Transverse colon (tissue), 4 donors: ENCODE data around the gene PLCG2. TPM values are rescaled to one million over a fixed set of nuclear protein-coding genes. Genes with fewer than 3 reads are reported as not detected.
"Not testable (repeated sequence)": the region's sequence is repeated elsewhere in the genome, so short reads cannot be mapped to it uniquely, and the experiment has no call there.

ENCODE experiments used
- DNase-seq: peaks from one replicate; pipeline ENCODE4 v3.0.0-alpha.2; 2019
- H3K27ac ChIP-seq, 4 donors: fragments of 200-600 bp; sonication (generic); 2 replicates each; pipeline ENCODE4 v1.5.1; 2016 to 2018; ENCODE audit warnings: inconsistent platforms in 4 of 4
- H3K27me3 ChIP-seq: fragments of 200-600 bp; sonication (generic); 2 replicates; pipeline ENCODE4 v1.5.1; 2017; ENCODE audit warnings: inconsistent platforms
- H3K36me3 ChIP-seq, 4 donors: fragments of 200-600 bp; sonication (generic); 2 replicates each; pipeline ENCODE4 v1.5.1; 2017 to 2019; ENCODE audit warnings: inconsistent platforms in 4 of 4
- H3K4me1 ChIP-seq, 4 donors: fragments of 200-600 bp; sonication (generic); 2 replicates each; pipeline ENCODE4 v1.5.1; 2017 to 2020; ENCODE audit warnings: inconsistent platforms in 4 of 4
- H3K4me3 ChIP-seq, 4 donors: fragments of 200-600 bp; sonication (generic); 1 replicate in 1 of 4; 2 replicates in 3 of 4; pipeline versions ENCODE4 v1.5.1 to v1.6.1; 2017 to 2019; ENCODE audit warnings: inconsistent platforms in 4 of 4
- H3K9me3 ChIP-seq, 2 donors: fragments of 200-600 bp; sonication (generic); 2 replicates each; pipeline ENCODE4 v1.5.1; 2017 to 2019; ENCODE audit warnings: inconsistent platforms in 2 of 2
- CTCF ChIP-seq, 5 experiments: fragments of 200-600 bp in 3 of 5; fragments of 450-650 bp in 2 of 5; sonication (generic) in 3 of 5; IDR thresholded peaks; 1 replicate in 2 of 5; 2 replicates in 3 of 5; pipeline ENCODE4 v1.5.1; 2016 to 2017; ENCODE audit warnings: antibody characterized with exemption in 5 of 5, inconsistent platforms in 3 of 5, mild to moderate bottlenecking in 2 of 5, moderate library complexity in 1 of 5
- EP300 ChIP-seq: sonication (generic); formaldehyde crosslinking; IDR thresholded peaks from one replicate; pipeline ENCODE4 v1.6.1; 2017; ENCODE audit warnings: antibody characterized with exemption, low read depth
- POLR2A ChIP-seq: fragments of 450-650 bp; IDR thresholded peaks from one replicate; pipeline ENCODE4 v1.6.1; 2016; ENCODE audit warnings: antibody characterized with exemption, mild to moderate bottlenecking, moderate library complexity
- POLR2AphosphoS5 ChIP-seq, 3 donors: sonication (generic); formaldehyde crosslinking; IDR thresholded peaks; one replicate each; pipeline ENCODE4 v1.6.1; 2016; ENCODE audit warnings: antibody characterized with exemption in 3 of 3
- WGBS, 2 donors: methylation state at CpG; one replicate each; pipeline ENCODE4 v1.1.5; 2018; ENCODE audit warnings: low coverage in 1 of 2; 5-methylcytosine and 5-hydroxymethylcytosine counted together
- in situ Hi-C, 4 donors: fragments of 200-750 bp; cut with MboI; loops; one replicate each; pipeline versions ENCODE4 v1.15.0 to v1.15.1; 2017; ENCODE audit warnings: low sequenced_read_pairs in 3 of 4, low pct_ligation_motif_present in 1 of 4, low pct_unique_long_range_greater_than_20kb in 1 of 4
- intact Hi-C: fragments of 100-400 bp; cut with DNase I; formaldehyde crosslinking; loops from one replicate; pipeline ENCODE4 v1.15.1; 2023; ENCODE audit warnings: low total_unique reads
- total RNA-seq, 4 donors: library from RNA; depleted of rRNA; stranded (reverse); fragments of >200 nt; gene quantifications; one replicate each; pipeline ENCODE4 v1.1.0, GENCODE V29; 2016

PLCG2 gene
- total RNA-seq, 4 donors from 2014 or later: 9.0 to 65.9 (median 28.6) TPM

GRCh38 chr16:81932668-81933067, 153.6 kb downstream of the PLCG2 start:
- intact Hi-C loops (no loop called here), in situ Hi-C loops (loop anchor here in 3 of 4 donors (25.0 kb wide), 1 partner anchor 305 kb away; no protein-coding TSS in a partner anchor)
- WGBS, 2 donors: 90% methylated on average over 4 of the region's 4 CpGs; no CpG with 5 or more reads in 1 of the 2 donors
- Histone ChIP-seq H3K4me1 (no peaks in the 10 kb centered on the region), H3K9me3 (no peaks in the 10 kb centered on the region), H3K27ac (no peak overlapping the region), H3K36me3 (no peaks in the 10 kb centered on the region), H3K4me3 (no peak overlapping the region), H3K27me3 (no peaks in the 10 kb centered on the region)
- TF ChIP-seq POLR2A (no peak), EP300 (no peak), POLR2AphosphoS5 (IDR thresholded peaks at IDR 0.05) (no peak), CTCF (IDR thresholded peaks at IDR 0.05) (no peak)
- DNase-seq: no peak

DNA sequence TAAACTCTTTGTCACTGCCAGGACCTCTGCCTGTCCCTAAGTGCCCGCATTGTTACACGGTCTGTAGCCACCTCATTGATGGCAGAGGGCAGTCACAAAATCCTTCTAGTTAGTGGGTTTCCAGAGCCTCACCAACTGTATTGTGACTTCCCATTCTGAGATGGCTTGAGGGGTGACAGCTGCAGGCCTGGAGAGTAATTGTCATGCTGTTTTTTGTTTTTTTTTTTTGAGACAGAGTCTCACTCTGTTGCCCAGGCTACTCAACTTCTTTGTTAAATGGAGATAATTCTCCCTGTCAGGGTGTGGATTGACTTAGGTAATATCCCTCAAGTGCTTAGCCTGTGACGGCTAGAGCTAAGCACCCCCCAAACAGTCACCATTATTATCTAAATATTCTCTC, 154.3 kb downstream of the PLCG2 start:
- no peaks in the 10 kb centered on the region for H3K9me3 ChIP-seq
- DNase-seq: no peak
- H3K4me3 ChIP-seq: no peak overlapping the region
- H3K36me3 ChIP-seq: no peaks in the 10 kb centered on the region
- TF ChIP-seq CTCF (IDR thresholded peaks at IDR 0.05) (no peak), POLR2AphosphoS5 (IDR thresholded peaks at IDR 0.05) (no peak), POLR2A (no peak), EP300 (no peak)
- 97 to 100% methylated on average over 1 to 3 of the region's 3 CpGs for WGBS, 2 donors
- in situ Hi-C loops: loop anchor here in 3 of 4 donors (25.0 kb wide), 1 partner anchor 304 kb away; no protein-coding TSS in a partner anchor
- no peak overlapping the region for H3K27ac ChIP-seq
- H3K4me1 ChIP-seq: no peaks in the 10 kb centered on the region
- no peaks in the 10 kb centered on the region for H3K27me3 ChIP-seq
- intact Hi-C loops: no loop called here

- intact Hi-C loops: loop anchor here (2.0 kb wide), 1 partner anchor 16 kb away; no protein-coding TSS in a partner anchor
- in situ Hi-C loops: loop anchor here in 3 of 4 donors (25.0 kb wide), 1 partner anchor 303 kb away; no protein-coding TSS in a partner anchor
- H3K27ac ChIP-seq, H3K27me3 ChIP-seq, H3K4me3 ChIP-seq, DNase-seq, H3K36me3 ChIP-seq, H3K9me3 ChIP-seq, H3K4me1 ChIP-seq: not testable (repeated sequence)
- 79 to 90% methylated on average over 5 to 6 of the region's 6 CpGs for WGBS, 2 donors
Observed at GRCh38 chr16:81934711-81935110, 155.6 kb downstream of the PLCG2 start.

DNA sequence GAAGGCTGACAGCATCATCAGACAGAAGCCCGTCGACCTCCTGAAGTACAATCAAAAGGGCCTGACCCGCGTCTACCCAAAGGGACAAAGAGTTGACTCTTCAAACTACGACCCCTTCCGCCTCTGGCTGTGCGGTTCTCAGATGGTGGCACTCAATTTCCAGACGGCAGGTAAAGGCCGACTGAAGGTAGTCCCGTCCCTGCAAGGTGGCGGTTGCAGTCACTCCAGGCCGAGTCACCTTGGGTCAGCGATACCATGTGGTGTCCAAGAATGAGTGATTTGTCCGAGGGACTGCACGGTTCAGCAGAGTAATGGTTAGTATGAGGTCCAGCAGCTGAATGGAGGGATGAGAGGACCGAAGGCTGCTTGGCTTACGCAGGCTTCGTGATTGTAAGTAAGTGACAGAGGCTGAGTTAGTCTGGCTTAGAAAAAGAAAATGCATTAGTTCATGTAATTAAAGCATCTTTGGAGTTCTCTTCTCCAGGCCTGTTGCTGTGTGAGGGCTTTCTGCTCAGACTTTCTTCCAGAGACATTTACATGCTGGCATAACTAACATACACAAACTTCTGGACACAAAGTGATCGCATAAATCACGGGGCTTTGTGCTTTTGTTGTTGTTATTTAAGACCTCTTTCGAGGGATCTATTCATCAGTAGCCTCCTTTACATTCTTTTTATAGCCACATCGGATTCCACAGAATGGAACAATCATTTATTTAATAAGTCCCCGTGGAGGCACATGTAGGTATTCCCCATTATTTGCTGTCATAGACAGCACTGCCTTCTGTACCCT, 157.3 kb downstream of the PLCG2 start:
- H3K27ac ChIP-seq: no peak overlapping the region
- no peaks in the 10 kb centered on the region for H3K27me3 ChIP-seq
- H3K36me3 ChIP-seq: no peaks in the 10 kb centered on the region
- no peak for TF ChIP-seq POLR2A
- no peak for TF ChIP-seq CTCF (IDR thresholded peaks at IDR 0.05)
- no peak for TF ChIP-seq EP300
- no peak for TF ChIP-seq POLR2AphosphoS5 (IDR thresholded peaks at IDR 0.05)
- no peaks in the 10 kb centered on the region for H3K9me3 ChIP-seq
- WGBS, 2 donors: 60 to 83% methylated on average over 7 to 23 of the region's 23 CpGs
- DNase-seq: no peak
- intact Hi-C loops: no loop called here
- no peak overlapping the region for H3K4me3 ChIP-seq
- in situ Hi-C loops: loop anchor here in 3 of 4 donors (25.0 kb wide), 1 partner anchor 301 kb away; no protein-coding TSS in a partner anchor
- no peaks in the 10 kb centered on the region for H3K4me1 ChIP-seq
